Upper lobe of left lung (tissue), 4 donors: ENCODE measurements around the gene RIMOC1.

Experiments
- EP300 ChIP-seq, 4 donors: sonication (generic); formaldehyde crosslinking; IDR thresholded peaks; one replicate each; pipeline ENCODE4 v1.5.1; 2017; ENCODE audit warnings: antibody characterized with exemption in 4 of 4, control low read depth in 2 of 4
- POLR2A ChIP-seq, 4 donors: fragments of 450-650 bp; IDR thresholded peaks; one replicate each; pipeline ENCODE4 v1.5.1; 2016 to 2017; ENCODE audit warnings: antibody characterized with exemption in 4 of 4, mild to moderate bottlenecking in 2 of 4
- POLR2AphosphoS5 ChIP-seq, 2 donors: sonication (generic); formaldehyde crosslinking; IDR thresholded peaks; one replicate each; pipeline ENCODE4 v1.5.1; 2017; ENCODE audit warnings: antibody characterized with exemption in 2 of 2
- TF ChIP-seq, protein P1 (sequence below), 6 experiments: fragments of 450-650 bp in 4 of 6; fragments of 200-600 bp in 2 of 6; sonication (generic) in 2 of 6; IDR thresholded peaks; one replicate each; pipeline ENCODE4 v1.5.1; 2016 to 2019; ENCODE audit warnings: antibody characterized with exemption in 6 of 6

DNA sequence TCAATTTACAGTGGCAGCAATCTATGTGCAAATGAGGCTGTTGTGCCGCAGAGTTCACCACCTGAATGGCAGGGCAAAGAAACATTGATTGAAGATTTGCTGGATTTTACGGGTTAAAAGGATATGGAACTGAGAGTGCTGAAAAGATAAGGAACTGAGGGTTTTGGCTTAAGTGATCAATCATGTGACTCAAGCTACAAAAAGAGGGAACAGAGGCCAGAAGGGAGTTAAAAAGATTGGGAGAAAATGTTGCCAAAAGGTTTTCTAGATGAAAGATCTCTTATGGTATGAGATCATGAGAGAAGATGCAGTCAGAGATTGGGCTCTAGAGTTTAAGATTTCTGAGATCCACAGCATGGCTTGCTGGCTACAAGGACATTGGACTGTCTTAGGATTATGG lies 7.9 kb upstream of the RIMOC1 start:
- TF ChIP-seq, protein P1, sequence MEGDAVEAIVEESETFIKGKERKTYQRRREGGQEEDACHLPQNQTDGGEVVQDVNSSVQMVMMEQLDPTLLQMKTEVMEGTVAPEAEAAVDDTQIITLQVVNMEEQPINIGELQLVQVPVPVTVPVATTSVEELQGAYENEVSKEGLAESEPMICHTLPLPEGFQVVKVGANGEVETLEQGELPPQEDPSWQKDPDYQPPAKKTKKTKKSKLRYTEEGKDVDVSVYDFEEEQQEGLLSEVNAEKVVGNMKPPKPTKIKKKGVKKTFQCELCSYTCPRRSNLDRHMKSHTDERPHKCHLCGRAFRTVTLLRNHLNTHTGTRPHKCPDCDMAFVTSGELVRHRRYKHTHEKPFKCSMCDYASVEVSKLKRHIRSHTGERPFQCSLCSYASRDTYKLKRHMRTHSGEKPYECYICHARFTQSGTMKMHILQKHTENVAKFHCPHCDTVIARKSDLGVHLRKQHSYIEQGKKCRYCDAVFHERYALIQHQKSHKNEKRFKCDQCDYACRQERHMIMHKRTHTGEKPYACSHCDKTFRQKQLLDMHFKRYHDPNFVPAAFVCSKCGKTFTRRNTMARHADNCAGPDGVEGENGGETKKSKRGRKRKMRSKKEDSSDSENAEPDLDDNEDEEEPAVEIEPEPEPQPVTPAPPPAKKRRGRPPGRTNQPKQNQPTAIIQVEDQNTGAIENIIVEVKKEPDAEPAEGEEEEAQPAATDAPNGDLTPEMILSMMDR (IDR thresholded peaks at IDR 0.05): no peak
- no peak for TF ChIP-seq POLR2AphosphoS5 (IDR thresholded peaks at IDR 0.05)
- no peak for TF ChIP-seq POLR2A (IDR thresholded peaks at IDR 0.05)
- TF ChIP-seq EP300 (IDR thresholded peaks at IDR 0.05): no peak
